ENCODE results near the gene ABHD8. TPM values are rescaled to one million over a fixed set of nuclear protein-coding genes. Genes with fewer than 3 reads are reported as not detected.

ABHD8 gene
- total and polyA plus RNA-seq, 2 of the 4 experiments (the other 2 are of a cell fraction): 3.9 to 10.2 TPM

GRCh38 chr19:17264641-17264979 is 38.6 kb downstream of the ABHD8 start, which contains the start of gene USHBP1:
Gene USHBP1, minus strand, starts transcription at chr19:17264745. Its CDS starts 446 bp downstream, at chr19:17264299.
- TF ChIP-seq CHD1 (IDR thresholded peaks at IDR 0.05; ENCODE audit: low read depth, low read length): no peak
- TF ChIP-seq MXI1 (IDR thresholded peaks at IDR 0.05; ENCODE audit: borderline replicate concordance, low read depth, low read length): no peak
- TF ChIP-seq FOS (IDR thresholded peaks at IDR 0.05; ENCODE audit: low read depth, low read length): no peak
- no peak for TF ChIP-seq MAZ (IDR thresholded peaks at IDR 0.05; ENCODE audit: borderline replicate concordance, low read depth, low read length)
- no peak for TF ChIP-seq BHLHE40 (IDR thresholded peaks at IDR 0.05; ENCODE audit: low read depth, low read length)
- no peak for TF ChIP-seq RAD21 (IDR thresholded peaks at IDR 0.05; ENCODE audit: low read length)
- TF ChIP-seq NFE2L2 (IDR thresholded peaks at IDR 0.05; ENCODE audit: low read depth, low read length): no peak
- TF ChIP-seq POLR2A (IDR thresholded peaks at IDR 0.05; ENCODE audit: low read depth, low read length): no peak
- no peak for TF ChIP-seq MAFK (IDR thresholded peaks at IDR 0.05; ENCODE audit: low read depth, low read length)
- no peak for TF ChIP-seq USF2 (IDR thresholded peaks at IDR 0.05; ENCODE audit: low read depth, low read length)
- no peak for TF ChIP-seq CTCF (conservative IDR thresholded peaks at IDR 0.05; ENCODE audit: low read depth, low read length)
- no peak for TF ChIP-seq SMC3 (IDR thresholded peaks at IDR 0.05; ENCODE audit: low read depth, low read length)
- TF ChIP-seq CEBPB (IDR thresholded peaks at IDR 0.05; ENCODE audit: low read depth, low read length): no peak
- TF ChIP-seq ELK1 (IDR thresholded peaks at IDR 0.05; ENCODE audit: borderline replicate concordance, low read depth, low read length): no peak
- TF ChIP-seq RFX5 (IDR thresholded peaks at IDR 0.05; ENCODE audit: low read depth, low read length): no peak
- no peak for TF ChIP-seq RCOR1 (IDR thresholded peaks at IDR 0.05; ENCODE audit: insufficient replicate concordance, low read length)
- ChIA-PET POLR2A (ENCODE audit: unreplicated experiment) (no interaction called here), CTCF (no interaction called here)
- no peak within 1 kb of the TSS for H3K14ac ChIP-seq (replicated peaks; ENCODE audit: low read depth, low read length)
- DNase-seq (no peak), ATAC-seq (ENCODE audit: low read depth) (no peak)
- H4K91ac ChIP-seq (ENCODE audit: insufficient read depth, low read depth, low read length): no peak within 1 kb of the TSS
- peaks cover 0 to 18% of the 10 kb centered on the region in 2 experiments; a peak in 2 of 4 replicates for H3K79me1 ChIP-seq (ENCODE audit: low read depth in 1 of 2, low read length in 2 of 2)
- peak within 1 kb of the TSS; percentile 1 for H2AK9ac ChIP-seq (replicated peaks; ENCODE audit: low read depth, low read length, poor library complexity)
- H3K4me1 ChIP-seq (ENCODE audit: control insufficient read depth, insufficient read depth, low read length): no peaks in the 10 kb centered on the region; the same call in 1 of the 2 replicates
- peaks cover 3% of the 10 kb centered on the region; the same call in 1 of the 2 replicates for H3K36me3 ChIP-seq (ENCODE audit: control insufficient read depth, insufficient read depth, low read length)
- H2BK120ac ChIP-seq (ENCODE audit: low read depth, low read length): no peak within 1 kb of the TSS
- H2BK15ac ChIP-seq (ENCODE audit: low read depth, low read length): no peak within 1 kb of the TSS
- no peak within 1 kb of the TSS for H3K23ac ChIP-seq (ENCODE audit: low read depth, low read length)
- 0 out of 2 replicates have a peak, but pooled peaks cover 4% of the 10 kb centered on the region for H4K20me1 ChIP-seq (ENCODE audit: insufficient read depth, low read length)
- H3K18ac ChIP-seq (ENCODE audit: low read depth, low read length): no peak within 1 kb of the TSS
- no peak within 1 kb of the TSS for H3K27ac ChIP-seq (ENCODE audit: insufficient read depth, low read length)
- intact Hi-C loops (cut with micrococcal nuclease): no loop called here
- peaks cover 4% of the 10 kb centered on the region for H3K9me1 ChIP-seq (ENCODE audit: insufficient read depth, low read length)
- no peak within 1 kb of the TSS for H2AK5ac ChIP-seq (ENCODE audit: low read depth, low read length)
- H3K9ac ChIP-seq (ENCODE audit: low read depth, low read length): no peak within 1 kb of the TSS
- no peak within 1 kb of the TSS for H3K56ac ChIP-seq (ENCODE audit: extremely low read depth, insufficient read depth, low read length)
- no peaks in the 10 kb centered on the region for H3K27me3 ChIP-seq (ENCODE audit: control insufficient read depth, insufficient read depth, low read length)
- no peak within 1 kb of the TSS for H2BK5ac ChIP-seq (ENCODE audit: low read depth, low read length, poor library complexity, severe bottlenecking)
- H3K9me3 ChIP-seq (ENCODE audit: control insufficient read depth, insufficient read depth, low read length): peaks cover 3% of the 10 kb centered on the region
- H3K4me2 ChIP-seq (ENCODE audit: low read depth, low read length): no peak within 1 kb of the TSS
- H4K8ac ChIP-seq (ENCODE audit: low read depth in 2 of 2, low read length in 2 of 2): no peak within 1 kb of the TSS
- H2AFZ ChIP-seq (replicated peaks; ENCODE audit: low read length, poor library complexity): no peak within 1 kb of the TSS
- dilution Hi-C loops (cut with HindIII; ENCODE audit: low sequenced_read_pairs, unreplicated experiment): no loop called here
- H3K4me3 ChIP-seq (ENCODE audit: insufficient read depth, low read depth, low read length): no peak within 1 kb of the TSS
- 50% methylated on average over 2 of the region's 5 CpGs; no CpG with 5 or more reads in 1 of the 2 experiments for WGBS, 2 experiments (ENCODE audit: extremely low coverage in 2 of 2, insufficient read length in 1 of 2)
- H4K5ac ChIP-seq (ENCODE audit: low read depth, low read length): no peak within 1 kb of the TSS
- no peak within 1 kb of the TSS for H3K4ac ChIP-seq (ENCODE audit: low read depth, low read length)
- in situ Hi-C loops (cut with MboI; ENCODE audit: low sequenced_read_pairs): no loop called here
- H2BK20ac ChIP-seq (ENCODE audit: low read depth, low read length): no peak within 1 kb of the TSS
- BruUV-seq (replicated peaks): no TSS peak

Measured in IMR-90 (cell line).